Measurements from ENCODE around the gene PARP15.

PARP15 gene

DNA sequence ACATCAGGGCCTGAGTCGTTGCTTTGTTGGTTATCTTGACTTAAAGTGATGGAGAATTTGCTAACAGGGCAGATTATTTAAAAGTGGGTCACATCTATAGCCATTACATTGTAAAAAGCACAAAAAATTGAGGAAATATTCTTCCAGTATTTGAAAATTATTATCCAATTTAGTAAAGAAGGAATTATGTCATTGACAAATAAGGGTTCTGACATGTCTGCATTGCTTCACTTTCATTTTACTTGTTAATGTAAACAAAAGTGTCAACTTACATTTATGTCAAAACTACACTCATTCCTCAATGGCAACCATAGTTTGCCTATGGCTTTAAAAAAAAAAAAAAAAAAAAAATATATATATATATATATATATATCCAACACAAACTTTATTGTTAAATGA, 99.8 kb downstream of the PARP15 start:
- Histone ChIP-seq H3K9ac (ENCODE audit: low read length) (no peak overlapping the region), H4K20me1 (ENCODE audit: low read depth, low read length) (no peaks in the 10 kb centered on the region), H3F3A (ENCODE audit: insufficient read depth) (no peaks in the 10 kb centered on the region), H3K4me2 (ENCODE audit: low read depth, low read length, poor library complexity, severe bottlenecking) (no peak overlapping the region), H3K27ac (ENCODE audit: low read depth, low read length) (no peak overlapping the region), H3K9me3 (ENCODE audit: insufficient read depth, low read length) (no peaks in the 10 kb centered on the region), H3K79me2 (ENCODE audit: insufficient read depth, low read length) (no peaks in the 10 kb centered on the region), H3K9me2 (replicated peaks; ENCODE audit: insufficient read depth, low read length) (no peaks in the 10 kb centered on the region), H3K4me3 (ENCODE audit: insufficient read depth, low read length, poor library complexity, severe bottlenecking) (no peak overlapping the region), H3K36me3 (ENCODE audit: low read length) (no peaks in the 10 kb centered on the region), H3K27me3 (ENCODE audit: low read length) (no peaks in the 10 kb centered on the region), H2AFZ (ENCODE audit: low read depth, low read length, severe bottlenecking) (no peak overlapping the region)
- TF ChIP-seq EZH2phosphoT487 (conservative IDR thresholded peaks at IDR 0.05; ENCODE audit: low read length) = no peak
- TF ChIP-seq, protein P1, sequence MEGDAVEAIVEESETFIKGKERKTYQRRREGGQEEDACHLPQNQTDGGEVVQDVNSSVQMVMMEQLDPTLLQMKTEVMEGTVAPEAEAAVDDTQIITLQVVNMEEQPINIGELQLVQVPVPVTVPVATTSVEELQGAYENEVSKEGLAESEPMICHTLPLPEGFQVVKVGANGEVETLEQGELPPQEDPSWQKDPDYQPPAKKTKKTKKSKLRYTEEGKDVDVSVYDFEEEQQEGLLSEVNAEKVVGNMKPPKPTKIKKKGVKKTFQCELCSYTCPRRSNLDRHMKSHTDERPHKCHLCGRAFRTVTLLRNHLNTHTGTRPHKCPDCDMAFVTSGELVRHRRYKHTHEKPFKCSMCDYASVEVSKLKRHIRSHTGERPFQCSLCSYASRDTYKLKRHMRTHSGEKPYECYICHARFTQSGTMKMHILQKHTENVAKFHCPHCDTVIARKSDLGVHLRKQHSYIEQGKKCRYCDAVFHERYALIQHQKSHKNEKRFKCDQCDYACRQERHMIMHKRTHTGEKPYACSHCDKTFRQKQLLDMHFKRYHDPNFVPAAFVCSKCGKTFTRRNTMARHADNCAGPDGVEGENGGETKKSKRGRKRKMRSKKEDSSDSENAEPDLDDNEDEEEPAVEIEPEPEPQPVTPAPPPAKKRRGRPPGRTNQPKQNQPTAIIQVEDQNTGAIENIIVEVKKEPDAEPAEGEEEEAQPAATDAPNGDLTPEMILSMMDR (IDR thresholded peaks at IDR 0.05; ENCODE audit: insufficient read depth, low read length, poor library complexity, severe bottlenecking) = no peak

DNA sequence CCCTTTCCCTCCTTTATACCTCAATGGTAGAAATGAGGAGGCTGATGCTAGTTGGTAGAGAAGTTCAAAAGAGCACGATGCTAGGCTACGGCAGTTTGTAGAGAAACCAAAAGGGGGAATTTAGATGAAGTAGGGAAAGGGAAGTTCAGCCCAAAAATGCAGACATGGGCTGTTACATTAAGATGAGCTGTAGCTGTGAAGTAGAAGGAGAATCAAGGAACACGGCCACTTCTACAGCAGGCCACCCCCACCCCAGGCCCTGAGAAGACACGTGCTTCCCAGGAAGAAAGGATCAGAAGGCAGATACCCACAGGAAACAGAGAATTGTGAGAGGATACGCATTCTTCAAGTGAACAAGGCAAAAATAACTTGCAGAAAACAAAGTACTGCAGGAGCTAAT, 101.1 kb downstream of the PARP15 start:
- TF ChIP-seq, protein P1 (IDR thresholded peaks at IDR 0.05; ENCODE audit: insufficient read depth, low read length, poor library complexity, severe bottlenecking) = no peak
- no peak for TF ChIP-seq EZH2phosphoT487 (conservative IDR thresholded peaks at IDR 0.05; ENCODE audit: low read length)
- Histone ChIP-seq H3K4me3 (ENCODE audit: insufficient read depth, low read length, poor library complexity, severe bottlenecking) (no peak overlapping the region), H3K4me2 (ENCODE audit: low read depth, low read length, poor library complexity, severe bottlenecking) (no peak overlapping the region)

DNA sequence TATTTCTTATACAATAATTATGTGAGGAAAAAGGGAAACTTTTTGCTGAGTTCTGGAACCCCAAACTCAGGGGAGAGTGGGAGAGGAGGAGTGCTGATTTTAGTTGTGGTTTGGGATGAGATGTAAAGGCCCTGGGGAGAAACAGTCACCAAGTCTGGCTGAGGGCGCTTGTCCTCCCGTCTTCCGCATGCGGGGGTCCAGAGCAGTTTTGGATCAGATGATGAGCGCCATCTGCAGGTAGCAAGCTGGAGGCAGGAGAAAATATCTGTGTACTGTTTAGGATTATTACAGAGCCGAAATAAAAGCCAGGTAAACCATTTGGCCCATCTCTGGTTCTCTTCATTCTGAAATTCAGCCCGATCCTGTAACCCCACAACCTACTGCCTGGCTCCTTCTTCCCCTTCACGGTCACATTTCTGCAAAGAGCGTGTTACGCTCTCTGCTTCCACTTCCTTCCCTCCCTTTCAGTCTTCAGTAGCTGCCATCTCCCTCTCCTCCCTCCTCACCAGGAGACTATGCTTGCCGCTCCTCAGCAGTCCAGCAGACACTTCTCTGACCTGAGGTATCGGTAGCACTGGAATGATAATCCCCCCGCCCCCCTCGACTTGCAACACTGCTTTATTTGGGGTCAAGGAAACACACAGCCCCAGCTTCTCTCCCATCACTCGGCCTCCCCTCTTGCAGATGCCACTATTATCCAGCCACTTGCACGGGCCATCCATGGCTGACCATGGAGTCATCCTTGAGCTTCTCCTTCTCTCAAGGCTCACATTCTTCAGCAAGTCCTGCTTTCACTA, 101.8 kb downstream of the PARP15 start:
- Histone ChIP-seq H3K36me3 (ENCODE audit: low read length) (no peaks in the 10 kb centered on the region), H3K9ac (ENCODE audit: low read length) (no peak overlapping the region), H3K9me3 (ENCODE audit: insufficient read depth, low read length) (no peaks in the 10 kb centered on the region), H3K4me3 (ENCODE audit: insufficient read depth, low read length, poor library complexity, severe bottlenecking) (no peak overlapping the region), H2AFZ (ENCODE audit: low read depth, low read length, severe bottlenecking) (peak overlapping the region; percentile 57), H3K9me2 (replicated peaks; ENCODE audit: insufficient read depth, low read length) (no peaks in the 10 kb centered on the region), H3K79me2 (ENCODE audit: insufficient read depth, low read length) (no peaks in the 10 kb centered on the region), H4K20me1 (ENCODE audit: low read depth, low read length) (no peaks in the 10 kb centered on the region), H3K27ac (ENCODE audit: low read depth, low read length) (no peak overlapping the region), H3F3A (ENCODE audit: insufficient read depth) (no peaks in the 10 kb centered on the region), H3K4me2 (ENCODE audit: low read depth, low read length, poor library complexity, severe bottlenecking) (peak overlapping the region; percentile 11), H3K27me3 (ENCODE audit: low read length) (no peaks in the 10 kb centered on the region)
- TF ChIP-seq, protein P1 (IDR thresholded peaks at IDR 0.05; ENCODE audit: insufficient read depth, low read length, poor library complexity, severe bottlenecking) = peak; percentile 75
- TF ChIP-seq EZH2phosphoT487 (conservative IDR thresholded peaks at IDR 0.05; ENCODE audit: low read length) = no peak

More for the DNA sequence above, 101.1 kb downstream of the PARP15 start:
- no peaks in the 10 kb centered on the region for H3K9me2 ChIP-seq (replicated peaks; ENCODE audit: insufficient read depth, low read length)
- no peaks in the 10 kb centered on the region for H3K9me3 ChIP-seq (ENCODE audit: insufficient read depth, low read length)
- H3K27ac ChIP-seq (ENCODE audit: low read depth, low read length) = no peak overlapping the region
- no peaks in the 10 kb centered on the region for H3K36me3 ChIP-seq (ENCODE audit: low read length)
- no peaks in the 10 kb centered on the region for H3K79me2 ChIP-seq (ENCODE audit: insufficient read depth, low read length)
- no peak overlapping the region for H3K9ac ChIP-seq (ENCODE audit: low read length)
- H3K27me3 ChIP-seq (ENCODE audit: low read length) = no peaks in the 10 kb centered on the region
- H3F3A ChIP-seq (ENCODE audit: insufficient read depth) = no peaks in the 10 kb centered on the region
- H2AFZ ChIP-seq (ENCODE audit: low read depth, low read length, severe bottlenecking) = peak overlapping the region; percentile 57
- H4K20me1 ChIP-seq (ENCODE audit: low read depth, low read length) = no peaks in the 10 kb centered on the region

Data from SU-DHL-6 (cell line).